ENCODE results near the gene OOSP4A.

Gene OOSP4A

DNA sequence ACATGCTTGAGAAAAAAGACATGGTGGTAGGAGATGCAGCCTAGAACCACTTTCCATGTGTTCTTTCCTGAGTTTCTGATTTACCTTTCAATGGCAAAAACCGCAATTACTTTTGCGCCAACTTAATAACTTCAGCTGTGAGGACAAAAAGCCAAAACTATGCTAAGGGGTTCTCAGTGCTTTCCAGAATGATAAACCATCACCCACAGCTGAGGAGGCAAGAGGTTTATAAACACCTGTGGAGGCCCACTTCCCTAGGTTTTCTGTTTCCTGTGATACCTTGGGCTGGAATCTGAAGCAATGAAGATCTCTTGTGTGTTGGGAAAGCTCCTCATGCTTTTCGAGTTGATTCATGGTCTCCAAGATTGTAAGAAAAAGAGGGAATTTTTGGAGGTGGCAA is at the start of gene OOSP4A:
Gene OOSP4A (plus strand): TSS at position 301 of the 400 bp plus-strand sequence. CDS start 0 bp downstream, at position 301.
- no peak for DNase-seq

DNA sequence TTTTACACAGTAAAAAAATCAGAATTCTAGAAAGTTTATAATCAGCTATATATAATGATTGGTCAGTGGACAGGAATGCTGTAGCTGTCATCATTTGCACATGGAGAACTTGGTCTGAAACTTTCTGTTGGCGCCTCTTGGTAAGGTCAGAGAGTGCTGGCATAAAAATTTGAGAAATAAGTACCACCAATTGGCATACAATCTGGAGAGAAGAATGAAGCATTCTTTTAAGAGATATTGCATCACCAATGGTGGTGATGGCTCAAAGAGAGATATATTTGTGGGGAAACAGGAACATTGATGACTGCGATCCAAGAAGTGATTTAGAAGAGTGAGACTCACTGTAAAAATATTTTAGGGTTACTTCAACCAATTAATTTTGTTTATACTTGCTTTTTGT is 45.4 kb upstream of the OOSP4A start:
- DNase-seq: no peak

DNA sequence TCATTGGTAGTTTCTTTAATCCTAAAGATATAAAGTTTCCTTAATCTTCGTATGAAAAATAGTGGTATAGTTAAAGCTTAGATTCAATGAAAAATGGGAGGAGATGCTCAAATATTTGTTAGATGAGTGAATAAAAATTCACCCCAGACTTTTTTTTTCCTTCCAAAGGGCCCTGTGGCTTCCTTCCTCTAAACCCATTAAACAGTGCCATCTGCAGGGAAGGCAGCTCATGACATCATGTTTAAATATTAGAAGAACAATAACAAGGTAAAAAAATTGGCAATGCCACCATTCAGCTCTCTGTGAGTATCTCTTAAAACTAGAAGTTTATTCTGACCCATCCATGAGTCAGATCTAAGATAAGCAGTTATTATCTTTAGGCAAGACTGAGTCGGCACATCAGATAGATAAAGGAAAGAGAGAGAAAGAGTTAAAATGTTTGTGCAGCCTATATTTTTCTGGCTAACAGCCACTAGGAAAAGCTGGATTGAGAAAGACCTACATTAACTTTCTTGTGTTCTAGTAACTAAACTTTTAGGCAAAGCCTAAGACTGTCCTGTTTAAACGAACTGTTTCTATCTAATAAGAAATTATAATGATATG is 44.7 kb upstream of the OOSP4A start:
- DNase-seq: peak; percentile 12

DNA sequence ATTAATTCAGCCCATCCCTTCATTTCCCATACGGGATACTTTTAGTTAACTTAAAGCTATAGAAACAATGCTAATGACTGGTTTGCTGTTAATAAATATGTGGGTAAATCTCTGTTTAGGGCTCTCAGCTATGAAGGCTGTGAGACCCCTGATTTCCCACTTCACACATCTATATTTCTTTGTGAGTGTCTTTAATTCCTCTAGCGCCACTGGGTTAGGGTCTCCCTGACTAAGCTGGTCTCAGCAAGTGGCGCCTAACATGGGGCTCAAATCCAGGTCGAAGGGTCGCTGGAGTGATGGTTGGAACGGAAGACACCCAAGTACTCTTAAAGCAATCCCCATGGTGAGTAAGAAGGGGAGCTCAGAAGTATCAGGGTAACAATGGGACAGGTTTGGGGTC is 40.0 kb upstream of the OOSP4A start:
- DNase-seq: no peak

DNA sequence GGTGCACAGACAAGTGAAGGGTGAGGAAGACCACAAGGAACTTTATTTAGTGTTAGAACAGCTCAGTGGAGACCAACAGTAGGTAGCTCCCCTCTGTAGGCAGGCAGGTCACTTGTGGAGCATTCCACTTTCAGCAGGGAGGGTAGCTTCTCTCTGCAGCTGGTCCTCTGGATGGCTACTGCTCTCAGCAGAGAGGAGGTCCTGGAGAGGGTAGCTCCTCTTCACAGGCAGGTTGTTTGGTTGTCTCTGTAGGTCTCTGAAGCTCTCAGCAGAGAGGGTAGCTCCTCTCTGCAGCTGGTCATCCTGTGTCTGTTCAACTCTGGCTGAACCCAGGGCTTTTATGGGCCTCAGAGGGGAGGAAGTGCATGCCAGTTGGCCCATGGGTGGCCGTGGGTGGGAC is 32.1 kb upstream of the OOSP4A start:
- DNase-seq: no peak

DNA sequence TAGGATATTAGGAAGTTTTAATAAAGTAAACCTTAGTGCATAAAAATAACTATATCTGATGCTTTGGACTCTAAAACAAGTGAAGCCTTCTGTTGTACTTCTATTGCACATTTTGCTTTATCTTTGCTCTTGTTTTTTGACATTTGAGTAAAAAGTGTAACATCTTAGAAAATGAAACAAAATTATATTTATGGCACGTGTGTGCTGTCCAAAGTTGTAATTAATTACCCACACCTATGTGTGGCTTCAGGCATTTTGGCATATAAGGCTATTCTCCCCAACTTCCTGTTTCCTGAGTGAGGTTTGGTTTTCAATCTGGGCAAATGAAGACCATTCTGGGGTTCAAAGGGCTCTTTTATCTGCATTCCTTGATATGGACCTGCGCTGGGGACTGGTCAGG is 25.7 kb upstream of the OOSP4A start, which contains the start of gene OOSP1:
Gene OOSP1 (plus strand): TSS at position 301 of the 400 bp plus-strand sequence. CDS start 23 bp downstream, at position 324.
- no peak for DNase-seq

DNA sequence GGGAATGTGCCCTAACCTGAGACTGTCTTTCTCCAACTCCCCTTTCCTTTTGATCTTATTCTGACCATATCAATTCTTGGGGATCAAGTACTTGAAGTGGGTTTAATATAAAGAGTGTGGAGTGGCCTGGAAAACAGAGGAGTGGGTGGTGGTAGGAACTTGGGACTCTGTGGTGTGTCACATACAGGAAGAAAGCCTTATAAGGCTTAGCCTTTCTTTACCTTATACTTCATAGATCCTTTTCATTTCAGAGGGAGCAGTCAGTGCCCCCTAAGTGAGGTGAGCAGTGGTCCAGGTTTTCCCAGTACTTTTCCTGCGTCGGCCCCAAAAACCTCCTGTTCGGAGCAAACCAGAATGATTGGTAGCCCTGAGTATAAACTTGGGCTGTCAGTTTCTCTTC is 25.1 kb upstream of the OOSP4A start:
- DNase-seq: no peak

DNA sequence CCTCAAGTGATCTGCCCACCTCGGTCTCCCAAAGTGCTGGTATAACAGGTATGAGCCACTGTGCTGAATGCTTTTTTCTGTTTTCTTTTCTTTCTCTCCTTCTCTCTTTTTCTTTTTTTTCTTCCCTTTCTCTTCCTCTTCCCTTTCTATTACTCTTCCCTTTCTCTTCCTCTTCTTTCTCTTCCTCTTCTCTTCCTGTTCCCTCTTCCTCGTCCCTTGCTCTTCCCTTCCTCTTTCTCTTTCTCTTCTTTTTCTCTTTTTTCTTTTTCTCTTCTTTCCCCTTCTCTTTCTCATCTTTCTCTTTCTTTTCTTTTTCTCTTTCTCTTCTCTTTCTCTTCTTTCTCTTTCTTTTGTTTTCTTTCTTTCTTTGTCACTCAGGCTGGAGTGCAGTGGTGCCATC is 24.4 kb upstream of the OOSP4A start:
- no peak for DNase-seq

DNA sequence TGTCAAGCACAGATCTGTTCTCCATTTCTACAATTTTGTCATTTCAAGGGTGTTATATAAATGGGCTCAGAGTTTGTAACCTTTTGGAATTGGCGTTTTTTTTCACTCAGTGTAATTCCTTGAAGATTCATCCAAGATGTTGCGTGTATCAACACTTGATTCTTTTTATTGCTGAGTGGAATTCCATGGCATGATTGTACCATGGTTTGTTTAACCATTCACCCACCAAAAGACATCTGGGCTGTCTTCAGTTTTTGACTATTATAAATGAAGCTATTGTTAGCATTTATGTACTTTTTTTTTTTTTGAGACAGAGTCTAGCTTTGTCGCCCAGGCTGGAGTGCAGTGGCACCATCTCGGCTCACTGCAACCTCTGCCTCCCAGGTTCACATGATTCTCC is 22.7 kb upstream of the OOSP4A start:
- no peak for DNase-seq

DNA sequence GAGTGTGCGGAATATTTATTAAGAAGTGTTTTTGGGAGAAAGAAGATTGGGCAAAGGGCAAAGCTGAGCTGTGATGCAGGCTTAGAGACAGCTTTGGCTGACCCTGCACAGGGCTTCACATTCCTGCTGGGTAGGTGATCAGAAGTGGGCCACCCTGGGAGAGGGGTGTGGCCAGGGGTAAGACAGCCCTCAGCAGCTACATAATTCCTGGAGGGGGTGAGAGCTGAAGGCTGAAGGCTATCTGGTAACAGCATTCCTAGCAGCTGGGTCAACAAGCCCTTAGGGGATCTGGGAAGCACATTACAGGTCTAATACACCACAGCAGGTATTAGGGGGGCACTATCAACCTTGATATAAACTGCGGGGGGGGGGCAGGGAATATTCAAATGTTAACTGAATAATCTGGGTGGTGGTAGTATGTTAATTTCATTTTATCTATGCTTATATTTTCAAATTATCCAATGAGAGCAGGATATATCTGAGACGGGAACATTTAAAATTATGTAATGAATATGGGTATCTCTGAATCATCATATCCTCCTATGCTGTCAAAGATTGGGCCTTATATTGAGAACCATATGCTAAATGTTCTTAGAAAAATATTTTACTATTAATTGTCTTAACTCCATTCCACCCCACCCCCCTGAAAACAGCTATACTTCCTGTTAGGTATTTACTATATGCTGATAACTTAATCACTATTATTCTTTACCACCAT is 19.7 kb upstream of the OOSP4A start:
- no peak for DNase-seq

DNA sequence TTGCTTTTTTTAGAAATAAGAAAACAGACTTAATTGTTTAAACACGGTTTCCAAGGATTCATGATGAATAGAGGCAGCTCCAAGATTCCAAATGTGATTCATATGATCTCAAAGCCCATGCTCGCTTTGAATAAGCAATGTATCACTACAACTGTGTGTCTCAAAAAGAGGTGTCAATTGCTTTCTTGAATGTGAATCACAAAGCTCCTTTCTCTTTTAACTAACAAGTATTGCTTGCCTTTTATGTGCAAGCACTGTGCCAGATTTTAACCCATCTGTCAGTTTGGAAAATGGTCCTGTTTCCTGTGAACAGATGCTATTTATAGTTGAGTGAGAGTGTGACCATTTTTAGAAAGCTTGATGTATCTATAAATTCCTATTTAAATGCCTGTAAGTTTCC is 19.1 kb upstream of the OOSP4A start:
- no peak for DNase-seq

DNA sequence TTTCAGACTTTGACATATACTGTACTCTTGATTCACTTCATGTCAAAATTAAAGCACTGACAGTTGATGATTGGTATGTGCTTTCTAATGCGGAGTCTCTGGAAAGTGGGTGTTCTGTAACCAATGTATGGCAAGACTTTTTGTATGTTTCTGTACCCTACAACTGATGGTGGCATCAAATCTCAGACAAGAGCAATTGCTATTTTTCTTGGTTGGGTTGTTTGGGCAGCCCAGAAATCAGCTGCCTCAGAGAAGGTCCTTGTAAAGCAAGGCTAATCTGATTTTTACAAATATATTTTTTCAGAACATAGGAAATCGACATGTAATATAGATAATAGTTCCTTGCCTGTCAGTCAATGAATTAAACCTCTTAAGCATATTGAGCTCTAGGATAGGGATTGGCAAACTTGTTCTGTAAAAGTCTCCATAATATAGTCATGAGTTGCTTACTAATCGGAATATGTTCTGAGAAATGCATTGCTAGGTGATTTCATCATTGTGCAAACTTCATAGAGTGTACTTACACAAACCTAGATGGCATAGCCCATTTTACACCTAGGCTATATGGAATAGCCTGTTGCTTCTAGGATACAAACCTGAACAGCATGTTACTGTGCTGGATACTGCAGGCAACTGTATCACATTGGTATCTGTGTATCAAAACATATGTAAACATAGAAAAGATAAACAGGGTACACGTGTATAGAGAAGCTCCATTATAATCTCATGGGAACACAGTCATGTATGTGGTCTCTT is 10.2 kb upstream of the OOSP4A start:
- no peak for DNase-seq

DNA sequence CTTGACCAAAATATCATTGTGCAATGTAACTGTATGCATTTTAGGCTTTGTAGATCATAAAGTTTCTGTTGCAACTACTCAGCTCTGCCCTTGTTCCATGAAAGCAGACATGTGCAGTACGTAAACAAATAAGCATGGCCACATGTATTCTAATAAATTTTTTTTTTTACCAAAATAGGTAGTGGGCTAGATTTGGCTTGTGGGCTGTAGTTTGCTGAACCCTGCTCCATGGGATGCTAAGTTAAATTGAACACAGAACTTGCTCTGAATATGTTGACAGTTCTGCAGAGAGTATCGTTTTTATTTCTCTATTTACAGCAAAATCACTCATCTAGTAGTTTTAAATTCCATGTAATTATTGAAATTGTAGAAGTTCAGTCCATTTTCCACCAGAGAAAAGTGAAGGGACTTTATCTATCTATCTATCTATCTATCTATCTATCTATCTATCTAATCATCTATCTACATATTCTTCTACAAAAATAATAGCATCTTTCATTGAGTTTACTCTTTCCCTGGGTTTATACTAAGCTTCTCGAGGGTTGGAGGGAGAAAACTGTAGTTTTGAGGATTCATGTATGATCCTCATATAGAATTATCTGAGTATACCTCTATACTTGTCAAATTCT is 9.5 kb upstream of the OOSP4A start:
- DNase-seq: no peak

DNA sequence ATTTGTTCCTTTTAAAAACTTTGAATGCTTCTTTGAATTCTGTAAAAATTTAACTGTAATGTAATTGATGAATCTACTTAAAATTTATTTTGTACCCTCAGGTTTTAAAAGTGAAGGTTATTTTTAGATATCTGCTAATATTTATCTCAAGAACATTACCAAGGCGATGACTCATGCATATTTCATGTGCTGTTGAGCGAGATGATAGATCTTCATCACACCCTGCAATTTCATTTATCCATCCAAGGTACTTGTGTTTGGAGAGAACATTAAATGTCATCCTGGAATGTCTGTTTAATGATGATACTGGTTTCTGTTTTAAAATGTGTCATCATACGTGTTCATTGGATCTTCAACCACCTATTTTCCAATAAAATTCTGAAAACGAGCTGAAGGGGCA is 6.7 kb upstream of the OOSP4A start:
- no peak for DNase-seq

DNA sequence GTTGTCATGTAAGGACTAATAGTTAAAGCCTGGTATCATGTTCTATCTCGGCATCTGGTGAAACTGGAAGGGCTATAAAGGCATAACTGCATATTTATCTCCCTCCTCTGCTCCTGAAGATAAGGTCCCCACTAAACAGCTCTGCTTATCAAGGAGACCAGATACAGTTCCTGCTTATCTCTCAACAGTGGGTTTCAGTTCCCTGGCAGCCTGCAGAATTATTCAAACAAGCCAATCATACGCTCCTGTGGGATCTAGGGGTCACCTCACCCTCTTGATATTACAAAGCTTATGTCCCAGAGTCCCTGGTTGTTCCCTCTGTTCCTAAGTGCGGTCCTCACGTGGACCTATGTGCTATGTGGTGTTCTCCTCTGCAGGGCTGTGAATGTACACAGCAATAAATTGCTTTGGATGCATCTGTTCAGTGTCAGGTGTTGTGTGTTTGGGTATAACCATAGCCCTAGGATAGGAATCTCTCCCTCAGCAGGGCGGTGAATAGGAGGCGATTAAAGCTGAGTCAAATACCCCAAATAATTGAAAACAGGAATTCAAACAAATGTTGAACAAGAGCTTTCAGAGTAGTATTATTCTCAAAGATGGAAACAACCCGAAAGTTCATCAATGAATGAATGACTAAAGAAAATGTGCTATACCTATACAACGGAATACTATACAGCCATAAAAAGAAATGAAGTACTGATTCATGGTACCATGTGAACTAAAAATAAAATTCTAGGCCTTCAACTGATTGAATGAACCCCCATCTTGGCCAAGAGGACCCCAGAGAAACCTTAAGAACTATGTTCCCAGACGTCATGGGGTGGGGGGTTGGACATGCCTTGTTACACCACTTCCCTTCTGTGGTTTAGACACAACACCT is 3.1 kb upstream of the OOSP4A start:
- no peak for DNase-seq

DNA sequence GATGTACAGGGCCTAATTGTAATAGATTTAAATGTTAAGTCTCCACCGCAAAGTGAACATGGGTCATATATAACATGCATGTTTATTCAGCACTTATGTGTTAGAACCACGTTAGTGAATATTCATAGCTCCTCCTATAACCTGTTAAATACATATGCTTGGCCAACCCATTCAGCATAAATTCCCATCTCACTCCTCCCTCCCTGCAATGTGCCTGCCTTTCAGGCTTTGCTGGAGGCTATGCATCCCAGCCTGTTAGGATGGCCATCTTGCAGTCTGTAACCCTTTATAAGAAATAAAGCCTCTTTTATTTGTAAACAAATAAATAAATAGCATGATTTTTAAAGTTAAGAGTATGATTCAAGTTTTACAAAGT is 1.7 kb upstream of the OOSP4A start:
- DNase-seq: no peak

DNA sequence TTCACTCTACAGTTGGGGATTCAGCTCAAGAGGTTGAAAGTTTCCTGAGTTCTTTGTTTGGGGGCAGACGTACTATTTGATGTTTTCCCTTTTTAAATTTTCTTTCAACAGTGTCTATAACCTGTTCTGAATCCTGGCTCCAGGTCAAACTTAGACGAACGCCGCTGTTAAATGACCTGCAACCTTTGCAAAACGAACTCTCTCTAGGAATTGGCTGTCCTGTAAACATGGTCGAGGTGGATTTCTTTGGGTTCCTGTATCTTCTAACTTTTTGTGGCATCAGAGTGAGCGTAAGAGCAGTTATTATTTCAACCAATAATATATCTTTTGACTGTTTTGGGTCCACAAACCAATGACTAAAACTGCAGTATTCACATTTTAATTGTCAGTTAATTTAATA is 1.6 kb downstream of the OOSP4A start:
- no peak for DNase-seq

DNA sequence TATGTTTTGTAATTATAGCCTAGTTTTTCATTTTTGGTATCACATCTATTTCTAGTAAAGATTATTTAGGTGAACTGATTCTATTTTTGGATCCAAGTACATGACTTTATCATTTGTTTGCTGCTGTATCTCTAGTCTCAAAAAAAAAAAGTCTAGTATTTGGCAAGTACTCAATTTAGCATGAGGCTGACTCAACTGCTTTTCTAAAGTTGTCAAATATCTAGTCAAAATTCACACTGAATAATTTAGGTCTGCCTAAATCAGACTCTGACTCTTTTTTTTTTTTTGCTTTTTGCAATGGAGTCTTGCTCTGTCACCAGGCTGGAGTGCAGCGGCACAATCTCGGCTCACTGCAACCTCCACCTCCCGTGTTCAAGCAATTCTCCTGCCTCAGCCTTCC is 2.4 kb downstream of the OOSP4A start:
- no peak for DNase-seq

DNA sequence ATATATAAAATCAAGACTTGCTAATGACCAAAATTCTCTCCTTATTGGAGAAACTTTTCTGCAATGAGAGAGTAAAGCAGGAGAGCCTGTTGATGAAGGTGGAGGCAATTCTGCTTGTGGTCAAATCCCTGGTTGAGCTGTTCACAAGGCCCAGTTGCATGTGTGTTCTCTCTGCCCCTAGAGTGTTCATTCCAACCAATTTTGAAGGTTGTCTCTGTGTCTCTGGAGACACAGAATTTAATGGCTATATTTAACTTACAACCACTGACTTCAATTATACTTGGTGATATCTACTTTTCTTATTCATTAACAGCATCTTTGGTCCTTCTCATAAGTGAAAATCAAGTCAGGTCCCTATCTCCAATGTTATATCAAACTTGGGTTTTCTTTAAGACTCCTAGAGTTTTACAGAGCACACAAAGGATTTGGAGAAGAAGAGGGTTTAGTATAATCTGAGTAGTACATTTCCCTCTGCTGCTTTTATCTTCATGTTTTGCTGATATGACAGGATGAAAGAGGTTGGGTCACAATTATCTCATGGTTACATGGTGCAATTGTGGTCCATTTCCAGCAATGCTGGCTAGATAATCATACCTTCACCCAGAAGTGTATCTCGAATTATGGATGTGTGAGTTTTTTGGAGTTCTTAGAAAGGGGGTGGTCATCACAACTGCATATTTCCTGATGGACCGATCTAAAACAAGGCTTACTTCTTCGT is 4.0 kb downstream of the OOSP4A start:
- DNase-seq: no peak

DNA sequence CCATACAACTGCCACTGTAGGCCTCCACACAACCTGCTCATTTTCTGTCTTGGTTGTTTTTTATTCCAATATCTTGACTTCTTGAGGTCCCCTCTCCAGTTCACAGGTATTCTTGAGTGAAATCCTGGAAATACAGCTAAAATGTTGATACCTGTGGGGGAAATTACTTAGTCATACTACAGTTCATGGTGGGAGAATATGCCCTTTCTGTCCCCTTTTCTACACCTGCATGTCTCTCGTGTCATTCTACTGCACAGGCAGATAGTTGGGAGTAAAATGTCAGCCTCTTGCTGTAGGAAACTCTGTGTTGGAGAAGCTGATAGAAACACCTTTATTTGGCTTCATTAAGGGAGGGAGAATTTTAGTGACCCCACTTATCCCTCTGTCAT is 4.6 kb downstream of the OOSP4A start:
- DNase-seq: no peak

DNA sequence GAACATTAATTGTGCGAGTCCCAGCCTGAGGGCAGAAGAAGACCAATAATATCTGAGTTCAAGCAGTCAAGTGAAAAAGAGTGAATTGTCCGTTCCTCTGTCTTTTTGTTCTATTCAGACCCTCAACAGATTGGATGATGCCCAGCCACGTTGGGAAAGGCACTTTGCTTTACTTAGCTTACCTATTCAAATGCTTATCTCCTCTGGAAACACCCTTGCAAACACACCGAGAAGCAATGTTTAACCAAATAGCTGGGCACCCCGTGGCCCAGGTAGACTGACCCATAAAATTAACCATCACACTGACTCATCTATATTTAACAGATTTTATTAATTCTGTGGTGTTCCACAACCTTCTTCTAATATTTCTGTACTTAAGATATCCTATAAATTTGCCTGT is 9.3 kb downstream of the OOSP4A start:
- no peak for DNase-seq
